ENCODE data around the gene ABLIM3.

DNA sequence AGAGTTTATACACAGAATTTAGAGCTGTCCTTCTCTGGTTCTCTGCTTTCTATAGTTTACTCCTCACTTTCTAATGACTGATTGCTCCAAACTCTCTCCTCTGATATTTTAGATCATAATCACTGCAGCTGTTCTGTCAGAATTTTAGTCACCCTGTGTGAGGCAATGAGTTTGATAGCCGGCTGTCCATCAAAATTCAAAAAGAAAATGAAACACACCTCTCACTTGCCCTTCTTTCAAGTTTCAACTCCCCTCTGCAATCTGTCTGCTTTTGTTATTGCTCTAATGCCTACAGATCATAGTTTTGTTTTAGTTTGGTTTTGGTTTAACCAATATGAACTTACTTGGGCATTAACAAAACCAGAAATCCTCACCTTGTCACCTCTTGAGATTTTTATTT lies 23.3 kb upstream of the ABLIM3 start:
- TF ChIP-seq, protein P1, sequence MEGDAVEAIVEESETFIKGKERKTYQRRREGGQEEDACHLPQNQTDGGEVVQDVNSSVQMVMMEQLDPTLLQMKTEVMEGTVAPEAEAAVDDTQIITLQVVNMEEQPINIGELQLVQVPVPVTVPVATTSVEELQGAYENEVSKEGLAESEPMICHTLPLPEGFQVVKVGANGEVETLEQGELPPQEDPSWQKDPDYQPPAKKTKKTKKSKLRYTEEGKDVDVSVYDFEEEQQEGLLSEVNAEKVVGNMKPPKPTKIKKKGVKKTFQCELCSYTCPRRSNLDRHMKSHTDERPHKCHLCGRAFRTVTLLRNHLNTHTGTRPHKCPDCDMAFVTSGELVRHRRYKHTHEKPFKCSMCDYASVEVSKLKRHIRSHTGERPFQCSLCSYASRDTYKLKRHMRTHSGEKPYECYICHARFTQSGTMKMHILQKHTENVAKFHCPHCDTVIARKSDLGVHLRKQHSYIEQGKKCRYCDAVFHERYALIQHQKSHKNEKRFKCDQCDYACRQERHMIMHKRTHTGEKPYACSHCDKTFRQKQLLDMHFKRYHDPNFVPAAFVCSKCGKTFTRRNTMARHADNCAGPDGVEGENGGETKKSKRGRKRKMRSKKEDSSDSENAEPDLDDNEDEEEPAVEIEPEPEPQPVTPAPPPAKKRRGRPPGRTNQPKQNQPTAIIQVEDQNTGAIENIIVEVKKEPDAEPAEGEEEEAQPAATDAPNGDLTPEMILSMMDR (IDR thresholded peaks at IDR 0.05) = no peak
- TF ChIP-seq POLR2A (IDR thresholded peaks at IDR 0.05) = no peak
